UCSD-AML1 (cell line): ENCODE data around the gene ECE1.
A peak's percentile ranks its signal among the peaks of the same experiment; 100 is the strongest.
"Not testable (repeated sequence)": the region's sequence is repeated elsewhere in the genome, so short reads cannot be mapped to it uniquely, and the experiment has no call there.

Source experiments
- DNase-seq: peaks from one replicate; lab custom pipeline; 2025; ENCODE audit not compliant: unreplicated experiment; lab: John Stamatoyannopoulos, UW

ECE1 gene

GRCh38 chr1:21232044-21232443 lies 58.2 kb downstream of the ECE1 start:
- DNase-seq: no peak

GRCh38 chr1:21229246-21230000 lies 60.8 kb downstream of the ECE1 start:
- no peak for DNase-seq

- DNase-seq: not testable (repeated sequence)
Measured at GRCh38 chr1:21228224-21228623, 62.0 kb downstream of the ECE1 start.

- no peak for DNase-seq
Measured at GRCh38 chr1:21225065-21225464, 65.2 kb downstream of the ECE1 start.

- no peak for DNase-seq
Measured at GRCh38 chr1:21220815-21221214, 69.4 kb downstream of the ECE1 start.

- DNase-seq: no peak
Measured at GRCh38 chr1:21219674-21220073, 70.6 kb downstream of the ECE1 start.

GRCh38 chr1:21217812-21218596 lies 72.3 kb downstream of the ECE1 start:
- DNase-seq: peak; percentile 41

GRCh38 chr1:21216835-21217811 lies 73.1 kb downstream of the ECE1 start:
- DNase-seq: peak; percentile 41

GRCh38 chr1:21212126-21212525 lies 78.1 kb downstream of the ECE1 start:
- no peak for DNase-seq

GRCh38 chr1:21208137-21208700 lies 82.0 kb downstream of the ECE1 start:
- DNase-seq: not testable (repeated sequence)

GRCh38 chr1:21206117-21206516 lies 84.1 kb downstream of the ECE1 start:
- DNase-seq: no peak

GRCh38 chr1:21205416-21205815 lies 84.8 kb downstream of the ECE1 start:
- DNase-seq: no peak

GRCh38 chr1:21201650-21202049 lies 88.6 kb downstream of the ECE1 start:
- no peak for DNase-seq

GRCh38 chr1:21201238-21201637 lies 89.0 kb downstream of the ECE1 start:
- not testable (repeated sequence) for DNase-seq

GRCh38 chr1:21200767-21201166 lies 89.5 kb downstream of the ECE1 start:
- no peak for DNase-seq

- DNase-seq: no peak
Measured at GRCh38 chr1:21198929-21199328, 91.3 kb downstream of the ECE1 start.

GRCh38 chr1:21192871-21193270 lies 97.4 kb downstream of the ECE1 start:
- DNase-seq: no peak

GRCh38 chr1:21192284-21192683 lies 98.0 kb downstream of the ECE1 start:
- DNase-seq: no peak

GRCh38 chr1:21190771-21191170 lies 99.5 kb downstream of the ECE1 start:
- DNase-seq: not testable (repeated sequence)

GRCh38 chr1:21189906-21190500 lies 100.3 kb downstream of the ECE1 start:
- DNase-seq: no peak
